Stimulated activated naive CD8-positive, alpha-beta T cell treated with anti-CD3 and anti-CD28 coated beads, Interleukin-15, Interleukin-2, amounts not matched to agents 100 ng/mL and 50 ng/mL, for 24 hours (primary cell): ENCODE data around the gene MEPE.

Experiments
- H3K27ac Mint-ChIP-seq: one replicate; pipeline ENCODE4 v1.8.0; 2021; ENCODE audit warnings: mild to moderate bottlenecking, mixed read lengths
- H3K27me3 Mint-ChIP-seq: one replicate; pipeline ENCODE4 v1.8.0; 2021; ENCODE audit warnings: mixed read lengths
- H3K36me3 Mint-ChIP-seq: one replicate; pipeline ENCODE4 v1.8.0; 2021; ENCODE audit warnings: low read depth, mixed read lengths
- H3K4me1 Mint-ChIP-seq: one replicate; pipeline ENCODE4 v1.8.0; 2021; ENCODE audit warnings: low read depth, mixed read lengths
- H3K4me3 Mint-ChIP-seq: one replicate; pipeline ENCODE4 v1.8.0; 2021; ENCODE audit warnings: mild to moderate bottlenecking, mixed read lengths
- H3K9me3 Mint-ChIP-seq: one replicate; pipeline ENCODE4 v1.8.0; 2021; ENCODE audit warnings: mixed read lengths

MEPE gene

GRCh38 chr4:87855559-87855958, 22.8 kb downstream of the MEPE start:
- H3K4me3 Mint-ChIP-seq: no peak overlapping the region
- no peaks in the 10 kb centered on the region for H3K36me3 Mint-ChIP-seq

GRCh38 chr4:87856816-87857215, 24.0 kb downstream of the MEPE start:
- Mint-ChIP-seq H3K4me3 (no peak overlapping the region), H3K27ac (no peak overlapping the region), H3K9me3 (no peaks in the 10 kb centered on the region), H3K36me3 (no peaks in the 10 kb centered on the region), H3K27me3 (peaks cover 30% of the 10 kb centered on the region), H3K4me1 (no peaks in the 10 kb centered on the region)

More at GRCh38 chr4:87855559-87855958, 22.8 kb downstream of the MEPE start:
- H3K27ac Mint-ChIP-seq: no peak overlapping the region
- H3K27me3 Mint-ChIP-seq: peaks cover 22% of the 10 kb centered on the region
- no peaks in the 10 kb centered on the region for H3K9me3 Mint-ChIP-seq
- H3K4me1 Mint-ChIP-seq: no peaks in the 10 kb centered on the region

GRCh38 chr4:87857789-87858188, 25.0 kb downstream of the MEPE start:
- Mint-ChIP-seq H3K27me3 (peaks cover 30% of the 10 kb centered on the region), H3K9me3 (no peaks in the 10 kb centered on the region), H3K36me3 (no peaks in the 10 kb centered on the region), H3K4me1 (no peaks in the 10 kb centered on the region), H3K27ac (no peak overlapping the region), H3K4me3 (no peak overlapping the region)

- Mint-ChIP-seq H3K4me1 (no peaks in the 10 kb centered on the region), H3K9me3 (no peaks in the 10 kb centered on the region), H3K36me3 (no peaks in the 10 kb centered on the region), H3K4me3 (no peak overlapping the region), H3K27ac (no peak overlapping the region), H3K27me3 (peaks cover 25% of the 10 kb centered on the region)
Measured at GRCh38 chr4:87862236-87862635, 29.5 kb downstream of the MEPE start.

- H3K4me1 Mint-ChIP-seq: no peaks in the 10 kb centered on the region
- H3K36me3 Mint-ChIP-seq: no peaks in the 10 kb centered on the region
- no peaks in the 10 kb centered on the region for H3K9me3 Mint-ChIP-seq
- H3K4me3 Mint-ChIP-seq: no peak overlapping the region
- H3K27ac Mint-ChIP-seq: no peak overlapping the region
- peaks cover 30% of the 10 kb centered on the region for H3K27me3 Mint-ChIP-seq
Measured at GRCh38 chr4:87863486-87863885, 30.7 kb downstream of the MEPE start.

GRCh38 chr4:87864321-87864720, 31.6 kb downstream of the MEPE start:
- no peak overlapping the region for H3K27ac Mint-ChIP-seq
- no peak overlapping the region for H3K4me3 Mint-ChIP-seq
- H3K36me3 Mint-ChIP-seq: no peaks in the 10 kb centered on the region
- peaks cover 28% of the 10 kb centered on the region for H3K27me3 Mint-ChIP-seq
- H3K4me1 Mint-ChIP-seq: no peaks in the 10 kb centered on the region
- no peaks in the 10 kb centered on the region for H3K9me3 Mint-ChIP-seq

GRCh38 chr4:87865288-87865687, 32.5 kb downstream of the MEPE start:
- Mint-ChIP-seq H3K27ac (no peak overlapping the region), H3K4me1 (no peaks in the 10 kb centered on the region), H3K9me3 (no peaks in the 10 kb centered on the region), H3K36me3 (no peaks in the 10 kb centered on the region), H3K27me3 (peaks cover 30% of the 10 kb centered on the region), H3K4me3 (no peak overlapping the region)

- no peak overlapping the region for H3K4me3 Mint-ChIP-seq
- H3K27me3 Mint-ChIP-seq: peaks cover 29% of the 10 kb centered on the region
- no peaks in the 10 kb centered on the region for H3K9me3 Mint-ChIP-seq
- no peaks in the 10 kb centered on the region for H3K4me1 Mint-ChIP-seq
- H3K36me3 Mint-ChIP-seq: no peaks in the 10 kb centered on the region
- H3K27ac Mint-ChIP-seq: no peak overlapping the region
Measured at GRCh38 chr4:87865960-87866598, 33.3 kb downstream of the MEPE start.

GRCh38 chr4:87868522-87868921, 35.8 kb downstream of the MEPE start:
- no peaks in the 10 kb centered on the region for H3K4me1 Mint-ChIP-seq
- no peak overlapping the region for H3K27ac Mint-ChIP-seq
- no peaks in the 10 kb centered on the region for H3K36me3 Mint-ChIP-seq
- H3K9me3 Mint-ChIP-seq: no peaks in the 10 kb centered on the region
- H3K27me3 Mint-ChIP-seq: peaks cover 31% of the 10 kb centered on the region
- no peak overlapping the region for H3K4me3 Mint-ChIP-seq

GRCh38 chr4:87872028-87872427, 39.3 kb downstream of the MEPE start:
- no peak overlapping the region for H3K4me3 Mint-ChIP-seq

GRCh38 chr4:87875191-87875590, 42.4 kb downstream of the MEPE start:
- Mint-ChIP-seq H3K27ac (no peak overlapping the region), H3K9me3 (no peaks in the 10 kb centered on the region), H3K36me3 (no peaks in the 10 kb centered on the region), H3K4me1 (no peaks in the 10 kb centered on the region), H3K27me3 (peaks cover 14% of the 10 kb centered on the region), H3K4me3 (no peak overlapping the region)

More at GRCh38 chr4:87872028-87872427, 39.3 kb downstream of the MEPE start:
- Mint-ChIP-seq H3K9me3 (no peaks in the 10 kb centered on the region), H3K27ac (no peak overlapping the region), H3K27me3 (peaks cover 31% of the 10 kb centered on the region), H3K4me1 (no peaks in the 10 kb centered on the region), H3K36me3 (no peaks in the 10 kb centered on the region)

GRCh38 chr4:87880106-87880505, 47.3 kb downstream of the MEPE start:
- Mint-ChIP-seq H3K4me3 (no peak overlapping the region), H3K27me3 (peaks cover 5% of the 10 kb centered on the region), H3K27ac (no peak overlapping the region), H3K36me3 (no peaks in the 10 kb centered on the region), H3K4me1 (no peaks in the 10 kb centered on the region), H3K9me3 (no peaks in the 10 kb centered on the region)

- no peak overlapping the region for H3K27ac Mint-ChIP-seq
- H3K27me3 Mint-ChIP-seq: peaks cover 10% of the 10 kb centered on the region
- no peaks in the 10 kb centered on the region for H3K36me3 Mint-ChIP-seq
- H3K4me3 Mint-ChIP-seq: no peak overlapping the region
- no peaks in the 10 kb centered on the region for H3K4me1 Mint-ChIP-seq
- no peaks in the 10 kb centered on the region for H3K9me3 Mint-ChIP-seq
Measured at GRCh38 chr4:87881115-87881514, 48.3 kb downstream of the MEPE start.

GRCh38 chr4:87882321-87882720, 49.6 kb downstream of the MEPE start:
- H3K4me1 Mint-ChIP-seq: no peaks in the 10 kb centered on the region
- no peaks in the 10 kb centered on the region for H3K9me3 Mint-ChIP-seq
- H3K27me3 Mint-ChIP-seq: peaks cover 9% of the 10 kb centered on the region
- H3K4me3 Mint-ChIP-seq: no peak overlapping the region
- H3K36me3 Mint-ChIP-seq: no peaks in the 10 kb centered on the region
- H3K27ac Mint-ChIP-seq: no peak overlapping the region

- Mint-ChIP-seq H3K36me3 (no peaks in the 10 kb centered on the region), H3K27ac (no peak overlapping the region), H3K9me3 (no peaks in the 10 kb centered on the region), H3K27me3 (peaks cover 9% of the 10 kb centered on the region), H3K4me3 (no peak overlapping the region), H3K4me1 (no peaks in the 10 kb centered on the region)
Measured at GRCh38 chr4:87882861-87883260, 50.1 kb downstream of the MEPE start.

GRCh38 chr4:87884976-87885549, 52.3 kb downstream of the MEPE start:
- Mint-ChIP-seq H3K27ac (no peak overlapping the region), H3K27me3 (peaks cover 9% of the 10 kb centered on the region), H3K9me3 (no peaks in the 10 kb centered on the region), H3K4me3 (no peak overlapping the region), H3K36me3 (no peaks in the 10 kb centered on the region), H3K4me1 (no peaks in the 10 kb centered on the region)
